Upper lobe of right lung (tissue), 1 donor: Measurements from ENCODE around the gene ANKLE1. TPM values are rescaled to one million over a fixed set of nuclear protein-coding genes. Genes with fewer than 3 reads are reported as not detected.
A peak's percentile ranks its signal among the peaks of the same experiment; 100 is the strongest.

Source experiments
- ATAC-seq: fragments of 200-7000 bp; cut with Tn5 transposase; one replicate; pipeline ENCODE4 v1.9.1; 2020; ENCODE audit warnings: mild to moderate bottlenecking, moderate library complexity
- DNase-seq: peaks from one replicate; pipeline ENCODE4 v3.0.0-alpha.2; 2020
- H3K27ac ChIP-seq: fragments of 200-600 bp; one replicate; pipeline ENCODE4 v1.8.0; 2022
- H3K27me3 ChIP-seq: fragments of 200-600 bp; one replicate; pipeline ENCODE4 v1.8.0; 2022; ENCODE audit warnings: mild to moderate bottlenecking
- H3K36me3 ChIP-seq: fragments of 200-600 bp; one replicate; pipeline ENCODE4 v1.8.0; 2022
- H3K4me1 ChIP-seq: fragments of 200-600 bp; one replicate; pipeline ENCODE4 v1.8.0; 2022
- H3K4me3 ChIP-seq: fragments of 200-600 bp; one replicate; pipeline ENCODE4 v1.8.0; 2022; ENCODE audit warnings: mild to moderate bottlenecking
- H3K9me3 ChIP-seq: fragments of 200-600 bp; one replicate; pipeline ENCODE4 v1.8.0; 2022
- intact Hi-C: fragments of 100-400 bp; cut with DNase I; formaldehyde crosslinking; loops from one replicate; pipeline ENCODE4 v1.11.0; 2022
- total RNA-seq: library from RNA; stranded (reverse); fragmentation: NEBNext Ultra II Directional; extraction: Animal tissue kit (Norgen Biotek cat#: 25700); gene quantifications from one replicate; pipeline ENCODE4 v1.2.1, GENCODE V29; 2021
- TF ChIP-seq, protein P1 (sequence below): fragments of 200-600 bp; IDR thresholded peaks from one replicate; pipeline ENCODE4 v1.8.0; 2022; ENCODE audit warnings: antibody characterized with exemption
- donor health status: DM: no; HTN: yes; CAD: no; lungs with severe emphysema.

ANKLE1 gene
- total RNA-seq, 1 donor from 2014 or later: 0.64 TPM

DNA sequence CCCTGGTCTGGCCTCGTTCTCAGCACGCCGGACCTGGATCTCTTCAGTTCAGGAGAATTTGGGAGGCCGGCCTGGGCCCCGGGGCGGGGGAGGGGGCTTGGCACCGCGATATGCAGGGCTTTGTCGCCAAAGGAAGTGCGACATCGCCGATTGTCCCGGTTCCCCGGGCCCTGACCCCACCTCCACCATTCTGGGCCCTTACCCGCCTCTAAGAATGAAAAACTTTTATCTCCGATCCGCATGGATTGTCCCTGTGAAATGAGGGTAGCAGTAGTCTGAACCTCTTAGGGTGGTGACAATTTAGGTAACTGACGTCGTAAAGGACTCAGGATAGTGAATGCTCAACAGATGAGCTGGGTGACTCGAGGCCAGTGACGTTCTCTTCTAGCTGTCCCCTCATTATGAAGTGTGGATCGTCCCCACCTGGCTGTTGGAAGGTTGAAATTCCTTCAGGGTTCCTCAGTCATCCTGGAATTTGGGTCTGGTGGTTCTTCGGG lies 28.3 kb downstream of the ANKLE1 start:
- H3K36me3 ChIP-seq: peaks cover 14% of the 10 kb centered on the region
- peak overlapping the region; percentile 83 for H3K27ac ChIP-seq
- intact Hi-C loops: no loop called here
- ATAC-seq: no peak
- H3K4me3 ChIP-seq: peak overlapping the region; percentile 79
- DNase-seq: no peak
- peaks cover 31% of the 10 kb centered on the region for H3K4me1 ChIP-seq
- TF ChIP-seq, protein P1, sequence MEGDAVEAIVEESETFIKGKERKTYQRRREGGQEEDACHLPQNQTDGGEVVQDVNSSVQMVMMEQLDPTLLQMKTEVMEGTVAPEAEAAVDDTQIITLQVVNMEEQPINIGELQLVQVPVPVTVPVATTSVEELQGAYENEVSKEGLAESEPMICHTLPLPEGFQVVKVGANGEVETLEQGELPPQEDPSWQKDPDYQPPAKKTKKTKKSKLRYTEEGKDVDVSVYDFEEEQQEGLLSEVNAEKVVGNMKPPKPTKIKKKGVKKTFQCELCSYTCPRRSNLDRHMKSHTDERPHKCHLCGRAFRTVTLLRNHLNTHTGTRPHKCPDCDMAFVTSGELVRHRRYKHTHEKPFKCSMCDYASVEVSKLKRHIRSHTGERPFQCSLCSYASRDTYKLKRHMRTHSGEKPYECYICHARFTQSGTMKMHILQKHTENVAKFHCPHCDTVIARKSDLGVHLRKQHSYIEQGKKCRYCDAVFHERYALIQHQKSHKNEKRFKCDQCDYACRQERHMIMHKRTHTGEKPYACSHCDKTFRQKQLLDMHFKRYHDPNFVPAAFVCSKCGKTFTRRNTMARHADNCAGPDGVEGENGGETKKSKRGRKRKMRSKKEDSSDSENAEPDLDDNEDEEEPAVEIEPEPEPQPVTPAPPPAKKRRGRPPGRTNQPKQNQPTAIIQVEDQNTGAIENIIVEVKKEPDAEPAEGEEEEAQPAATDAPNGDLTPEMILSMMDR: no peak
- no peaks in the 10 kb centered on the region for H3K9me3 ChIP-seq
- H3K27me3 ChIP-seq: no peaks in the 10 kb centered on the region

DNA sequence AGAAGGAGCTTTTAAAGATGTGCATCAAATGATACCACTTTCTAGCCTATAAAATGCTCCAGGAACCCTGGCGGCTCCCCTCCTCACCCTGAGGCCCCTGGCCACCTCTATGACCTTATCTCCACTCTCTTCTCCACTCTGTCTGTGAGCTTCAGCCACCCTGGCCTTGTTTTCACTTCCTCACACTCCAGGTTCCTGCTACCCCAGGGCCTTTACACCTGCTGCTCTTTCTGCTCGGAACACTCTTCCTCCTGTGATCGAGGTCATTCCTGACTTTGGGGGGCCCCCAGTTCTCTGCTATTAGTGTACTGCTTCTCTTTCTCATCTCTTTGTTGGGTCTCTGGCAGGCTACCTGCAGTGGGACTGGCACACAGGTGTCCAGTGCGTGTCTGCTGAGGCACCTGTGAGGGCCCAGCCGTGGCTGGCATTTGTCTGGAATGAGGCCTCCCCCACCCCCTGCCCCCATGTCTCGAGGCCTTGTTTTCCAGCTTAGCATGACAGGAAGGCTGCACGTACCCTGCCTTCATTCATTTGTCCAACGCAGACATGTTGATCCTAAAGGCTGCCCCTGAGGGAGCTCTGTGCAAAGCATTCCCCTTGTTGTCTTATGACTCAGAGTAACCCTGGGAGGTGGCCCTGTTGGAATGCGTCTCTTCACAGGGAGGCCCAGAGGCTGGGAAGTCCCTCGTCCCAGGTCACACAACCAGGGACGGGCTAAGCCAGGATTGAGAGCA lies 29.9 kb downstream of the ANKLE1 start:
- Histone ChIP-seq H3K36me3 (peaks cover 28% of the 10 kb centered on the region), H3K4me3 (no peak overlapping the region), H3K4me1 (peaks cover 22% of the 10 kb centered on the region), H3K9me3 (no peaks in the 10 kb centered on the region), H3K27me3 (no peaks in the 10 kb centered on the region), H3K27ac (no peak overlapping the region)
- intact Hi-C loops: no loop called here
- TF ChIP-seq, protein P1: no peak
- DNase-seq (no peak), ATAC-seq (peak; percentile 7)

DNA sequence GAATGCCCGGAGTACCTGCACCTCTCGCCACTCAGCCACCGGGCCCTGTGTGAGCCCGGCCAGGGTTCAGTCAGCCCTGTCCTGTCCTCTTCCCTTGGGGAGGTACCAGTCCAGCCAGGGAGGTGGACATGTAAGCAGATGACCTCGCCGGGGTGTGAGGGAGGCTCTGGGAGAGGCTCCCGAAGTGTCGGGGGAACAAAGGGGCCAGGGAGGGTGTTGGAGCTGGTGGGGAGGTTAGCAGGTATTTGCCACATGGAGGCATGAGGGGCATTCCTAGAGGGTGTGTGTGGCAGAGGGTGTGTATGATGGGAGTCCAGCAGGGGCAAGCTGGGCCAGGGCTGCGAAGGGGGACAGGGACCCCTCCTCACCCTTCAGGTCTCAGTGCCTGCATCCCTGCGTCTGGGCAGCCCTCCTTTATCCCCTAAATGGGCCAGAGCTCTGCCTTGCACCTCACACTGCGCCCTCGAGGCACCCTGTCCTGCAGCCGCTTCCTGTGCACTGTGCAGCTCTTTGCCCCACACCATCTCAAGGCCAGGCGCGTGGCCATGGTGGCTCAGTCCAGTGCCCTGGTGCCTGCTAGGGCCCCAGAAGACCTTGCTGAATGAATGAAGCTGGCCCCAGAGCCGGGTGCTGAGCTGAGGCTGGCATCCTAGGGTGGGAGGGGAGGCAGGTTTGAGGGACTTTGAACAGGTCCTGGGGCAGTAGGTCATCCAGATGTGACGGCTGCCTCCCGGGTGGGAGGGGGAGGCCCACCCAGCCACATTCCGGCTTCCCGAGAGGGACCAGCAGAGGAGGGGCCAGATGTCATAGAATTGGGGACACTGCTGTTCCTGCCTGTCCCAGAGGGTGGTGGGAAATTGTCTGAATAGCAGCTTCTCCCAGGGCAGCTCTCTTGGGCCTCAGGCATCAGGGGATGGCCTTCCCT lies 30.8 kb downstream of the ANKLE1 start:
- TF ChIP-seq, protein P1: no peak
- H3K27ac ChIP-seq: no peak overlapping the region
- ATAC-seq (no peak), DNase-seq (no peak)
- H3K36me3 ChIP-seq: peaks cover 32% of the 10 kb centered on the region
- H3K4me3 ChIP-seq: no peak overlapping the region
- H3K27me3 ChIP-seq: no peaks in the 10 kb centered on the region
- intact Hi-C loops: no loop called here
- H3K4me1 ChIP-seq: peaks cover 19% of the 10 kb centered on the region
- no peaks in the 10 kb centered on the region for H3K9me3 ChIP-seq

DNA sequence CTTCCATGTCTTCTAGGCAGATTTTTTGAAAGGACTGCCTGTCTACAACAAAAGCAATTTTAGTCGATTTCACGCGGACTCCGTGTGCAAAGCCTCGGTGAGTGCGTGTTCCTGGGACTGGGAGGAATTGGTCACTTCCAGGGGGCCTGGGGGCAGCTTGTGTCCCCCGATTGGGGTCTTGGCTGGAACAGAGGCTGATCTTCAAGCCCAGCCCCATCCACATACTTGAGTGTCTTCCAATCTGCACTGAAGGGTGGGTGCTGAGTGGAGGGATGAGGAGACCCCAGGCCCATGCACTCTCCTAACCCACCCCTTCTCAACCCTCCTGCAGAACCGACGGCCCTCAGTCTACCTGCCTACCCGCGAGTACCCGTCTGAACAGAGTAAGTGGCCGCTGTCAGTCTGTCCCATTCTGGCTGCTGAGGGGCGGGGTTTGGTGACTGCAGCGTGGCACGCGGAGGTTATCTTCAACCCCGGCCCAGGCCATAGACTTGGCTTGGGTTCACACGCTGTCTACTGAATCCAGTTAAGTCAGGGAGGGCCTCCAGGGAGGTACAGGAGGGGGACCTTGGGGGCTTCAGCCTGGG lies 32.4 kb downstream of the ANKLE1 start:
- no peak overlapping the region for H3K4me3 ChIP-seq
- H3K36me3 ChIP-seq: peaks cover 33% of the 10 kb centered on the region
- no peaks in the 10 kb centered on the region for H3K27me3 ChIP-seq
- H3K4me1 ChIP-seq: peaks cover 19% of the 10 kb centered on the region
- no peaks in the 10 kb centered on the region for H3K9me3 ChIP-seq
- TF ChIP-seq, protein P1: no peak
- intact Hi-C loops: no loop called here
- no peak overlapping the region for H3K27ac ChIP-seq
- DNase-seq: no peak
- ATAC-seq: no peak

DNA sequence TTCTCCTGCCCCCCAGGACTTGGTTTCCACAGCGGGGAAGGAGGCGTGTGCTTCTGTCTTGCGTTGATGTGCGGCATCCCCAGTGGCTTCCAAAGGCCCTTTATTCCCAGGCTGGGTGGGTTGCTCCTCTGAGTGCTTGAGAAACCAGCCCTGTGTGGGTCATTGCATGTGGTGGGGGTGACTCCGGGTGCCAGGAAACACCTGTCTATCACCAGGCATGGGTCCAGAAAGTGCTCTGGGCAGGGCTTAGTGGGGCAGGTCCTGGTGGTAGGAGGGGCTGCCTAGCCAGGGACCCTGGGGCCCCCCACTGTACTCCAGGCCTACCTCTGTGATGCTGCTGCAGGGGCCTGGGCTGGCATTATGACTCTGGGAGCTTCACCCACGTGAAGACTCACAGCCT lies 37.3 kb downstream of the ANKLE1 start:
- Histone ChIP-seq H3K9me3 (no peaks in the 10 kb centered on the region), H3K4me3 (no peak overlapping the region), H3K27ac (no peak overlapping the region), H3K36me3 (peaks cover 58% of the 10 kb centered on the region), H3K27me3 (no peaks in the 10 kb centered on the region), H3K4me1 (no peaks in the 10 kb centered on the region)
- DNase-seq (no peak), ATAC-seq (no peak)
- TF ChIP-seq, protein P1: no peak
- intact Hi-C loops: no loop called here
